Measurements from ENCODE around the gene FBXO7.

The FBXO7 gene

GRCh38 chr22:32531931-32532819 is 57.6 kb downstream of the FBXO7 start:
- no peak for DNase-seq (ENCODE audit: low spot score)

- DNase-seq (ENCODE audit: low spot score) = no peak
Observed at GRCh38 chr22:32532820-32533128, 58.2 kb downstream of the FBXO7 start.

- no peak for DNase-seq (ENCODE audit: low spot score)
Observed at GRCh38 chr22:32533265-32534111, 58.9 kb downstream of the FBXO7 start.

- peak; percentile 2 for DNase-seq (ENCODE audit: low spot score)
Observed at GRCh38 chr22:32534252-32535235, 59.9 kb downstream of the FBXO7 start.

GRCh38 chr22:32535531-32536190 is 61.0 kb downstream of the FBXO7 start:
- no peak for DNase-seq (ENCODE audit: low spot score)

GRCh38 chr22:32536352-32536751 is 61.7 kb downstream of the FBXO7 start:
- no peak for DNase-seq (ENCODE audit: low spot score)

GRCh38 chr22:32538521-32538920 is 63.9 kb downstream of the FBXO7 start:
- DNase-seq (ENCODE audit: low spot score) = no peak

GRCh38 chr22:32539631-32540421 is 65.2 kb downstream of the FBXO7 start:
- no peak for DNase-seq (ENCODE audit: low spot score)

- no peak for DNase-seq (ENCODE audit: low spot score)
Observed at GRCh38 chr22:32541481-32541880, 66.9 kb downstream of the FBXO7 start.

- DNase-seq (ENCODE audit: low spot score) = no peak
Observed at GRCh38 chr22:32542066-32542676, 67.6 kb downstream of the FBXO7 start.

- DNase-seq (ENCODE audit: low spot score) = no peak
Observed at GRCh38 chr22:32542677-32543357, 68.2 kb downstream of the FBXO7 start.

GRCh38 chr22:32544953-32545558 is 70.4 kb downstream of the FBXO7 start:
- DNase-seq (ENCODE audit: low spot score) = no peak

- no peak for DNase-seq (ENCODE audit: low spot score)
Observed at GRCh38 chr22:32545801-32546200, 71.2 kb downstream of the FBXO7 start.

- DNase-seq (ENCODE audit: low spot score) = no peak
Observed at GRCh38 chr22:32546496-32546895, 71.9 kb downstream of the FBXO7 start.

GRCh38 chr22:32546935-32547334 is 72.3 kb downstream of the FBXO7 start:
- no peak for DNase-seq (ENCODE audit: low spot score)

- no peak for DNase-seq (ENCODE audit: low spot score)
Observed at GRCh38 chr22:32548039-32548438, 73.4 kb downstream of the FBXO7 start.
